ENCODE measurements around the gene SERINC4.
"Not testable (repeated sequence)": the region's sequence is repeated elsewhere in the genome, so short reads cannot be mapped to it uniquely, and the experiment has no call there.

SERINC4 gene

DNA sequence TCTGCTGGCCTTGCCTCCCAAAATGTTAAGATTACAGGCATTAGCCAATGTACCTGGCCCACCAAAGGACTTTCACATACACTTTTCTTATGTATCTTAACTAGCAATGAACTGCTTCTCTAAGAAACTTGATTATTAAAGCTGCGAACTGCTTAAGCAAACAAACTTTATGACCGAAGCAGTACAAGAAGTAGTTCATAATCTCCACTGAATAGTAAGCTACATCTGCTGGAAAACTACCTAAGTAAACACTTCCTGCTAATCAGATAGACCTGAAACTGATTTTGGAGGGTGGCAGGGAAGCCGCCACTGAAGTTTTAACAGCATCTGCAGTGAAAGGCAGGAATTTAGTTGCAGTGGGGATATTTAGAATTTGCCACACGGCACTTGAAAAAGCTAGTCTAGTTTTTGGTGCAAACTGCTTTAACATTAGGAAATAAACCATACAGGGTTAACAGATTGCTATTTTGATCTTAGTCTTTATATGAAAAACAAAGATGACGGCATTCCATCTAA lies 8.5 kb upstream of the SERINC4 start:
- TF ChIP-seq ELF4 (IDR thresholded peaks at IDR 0.05): no peak
- TF ChIP-seq FOXM1 (IDR thresholded peaks at IDR 0.05; ENCODE audit: borderline replicate concordance): no peak
- no peak for TF ChIP-seq LEF1 (IDR thresholded peaks at IDR 0.05; ENCODE audit: borderline replicate concordance)
- TF ChIP-seq CTBP1 (IDR thresholded peaks at IDR 0.05; ENCODE audit: borderline replicate concordance): no peak
- no peak for TF ChIP-seq FOXA1 (IDR thresholded peaks at IDR 0.05)
- TF ChIP-seq NFRKB (IDR thresholded peaks at IDR 0.05): no peak
- TF ChIP-seq ZNF384 (IDR thresholded peaks at IDR 0.05): no peak
- TF ChIP-seq ARNT (IDR thresholded peaks at IDR 0.05): no peak
- TF ChIP-seq HDGF (IDR thresholded peaks at IDR 0.05; ENCODE audit: borderline replicate concordance): no peak
- TF ChIP-seq SP1 (IDR thresholded peaks at IDR 0.05): no peak
- TF ChIP-seq TARDBP (IDR thresholded peaks at IDR 0.05): no peak
- TF ChIP-seq FOXK2 (IDR thresholded peaks at IDR 0.05): no peak
- no peak for TF ChIP-seq SUZ12 (IDR thresholded peaks at IDR 0.05)
- TF ChIP-seq L3MBTL2 (conservative IDR thresholded peaks at IDR 0.05): no peak
- TF ChIP-seq BHLHE40 (IDR thresholded peaks at IDR 0.05; ENCODE audit: borderline replicate concordance): no peak
- TF ChIP-seq, protein P1, sequence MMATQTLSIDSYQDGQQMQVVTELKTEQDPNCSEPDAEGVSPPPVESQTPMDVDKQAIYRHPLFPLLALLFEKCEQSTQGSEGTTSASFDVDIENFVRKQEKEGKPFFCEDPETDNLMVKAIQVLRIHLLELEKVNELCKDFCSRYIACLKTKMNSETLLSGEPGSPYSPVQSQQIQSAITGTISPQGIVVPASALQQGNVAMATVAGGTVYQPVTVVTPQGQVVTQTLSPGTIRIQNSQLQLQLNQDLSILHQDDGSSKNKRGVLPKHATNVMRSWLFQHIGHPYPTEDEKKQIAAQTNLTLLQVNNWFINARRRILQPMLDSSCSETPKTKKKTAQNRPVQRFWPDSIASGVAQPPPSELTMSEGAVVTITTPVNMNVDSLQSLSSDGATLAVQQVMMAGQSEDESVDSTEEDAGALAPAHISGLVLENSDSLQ (IDR thresholded peaks at IDR 0.05): no peak
- no peak for DNase-seq (ENCODE audit: extremely low spot score)
- ChIA-PET POLR2A (interaction anchor here (0.9 kb wide), 1 partner anchor 8 kb away, joined by 6 read pairs; the partner anchor contains the start of genes HYPK and SERINC4), CTCF (no interaction called here)

DNA sequence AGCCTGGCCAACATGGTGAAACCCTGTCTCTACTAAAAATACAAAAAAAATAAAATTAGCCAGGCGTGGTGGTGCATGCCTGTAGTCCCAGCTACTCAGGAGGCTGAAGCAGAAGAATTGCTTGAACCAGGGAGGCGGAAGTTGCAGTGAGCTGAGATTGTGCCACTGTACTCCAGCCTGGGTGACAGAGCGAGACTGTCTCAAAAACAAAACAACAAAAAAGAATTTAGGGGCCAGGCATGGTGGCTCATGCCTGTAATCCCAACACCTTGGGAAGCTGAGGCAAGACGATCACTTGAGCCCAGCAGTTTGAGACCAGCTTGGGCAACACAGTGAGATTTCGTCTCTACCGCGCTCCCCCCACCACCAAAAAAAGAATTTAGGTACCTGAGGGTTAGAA lies 2.7 kb upstream of the SERINC4 start:
- CTCF ChIA-PET; DNase-seq (ENCODE audit: extremely low spot score): not testable (repeated sequence)
- POLR2A ChIA-PET: interaction anchor here (4.5 kb wide), 1 partner anchor 22 kb away, joined by 25 read pairs; the partner anchor contains the start of gene MFAP1

DNA sequence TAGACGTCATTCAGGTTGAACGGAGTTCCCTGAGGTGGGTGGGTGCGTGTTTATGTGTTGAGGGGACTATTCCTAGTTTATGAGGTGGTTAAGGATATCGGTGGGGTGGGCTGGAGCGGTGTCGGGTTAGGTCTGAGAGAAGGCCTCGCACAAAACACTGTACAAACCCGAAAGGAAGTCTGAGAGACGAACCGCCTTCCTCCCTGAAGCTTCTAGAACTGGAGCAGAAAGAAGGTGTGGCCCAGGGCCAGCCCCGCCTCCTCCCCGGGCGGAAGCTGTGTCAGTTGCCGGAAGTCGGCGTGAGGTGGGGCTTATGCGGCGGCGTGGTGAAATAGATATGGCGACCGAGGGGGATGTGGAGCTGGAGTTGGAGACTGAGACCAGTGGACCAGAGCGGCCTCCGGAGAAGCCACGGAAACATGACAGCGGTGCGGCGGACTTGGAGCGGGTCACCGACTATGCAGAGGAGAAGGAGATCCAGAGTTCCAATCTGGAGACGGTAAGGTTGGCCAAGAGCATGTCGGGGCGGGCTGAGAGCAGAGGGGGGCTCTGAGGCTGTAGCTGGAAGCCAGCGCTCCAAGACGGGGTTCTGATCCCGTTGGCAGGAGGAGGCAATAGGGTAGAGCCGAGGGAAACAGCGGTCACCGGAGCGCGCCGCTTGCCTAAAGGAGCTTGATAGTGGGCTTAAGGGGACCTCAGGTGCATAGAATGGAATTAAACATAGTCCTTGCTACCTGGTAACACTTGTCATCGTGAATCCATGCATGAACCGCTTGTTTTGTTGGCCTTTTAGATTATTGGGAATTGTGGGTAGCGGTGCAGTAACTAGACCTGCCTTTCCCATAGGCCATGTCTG lies 494 bp upstream of the SERINC4 start, which contains the start of gene HYPK:
Gene HYPK (plus strand): TSS at position 314 of the 856 bp plus-strand sequence. CDS start 24 bp downstream, at position 338.
- POLR2A ChIA-PET: interaction anchor here (0.8 to 4.5 kb wide), 11 partner anchors 8 to 392 kb away, joined by 3 to 25 read pairs (median 6); partner anchors contain the start of genes ELL3 and MFAP1
- CTCF ChIA-PET: interaction anchor here (0.7 to 1.0 kb wide), 2 partner anchors 24 to 432 kb away, joined by 3 to 4 read pairs; no protein-coding TSS in a partner anchor
- DNase-seq (ENCODE audit: extremely low spot score): peak; percentile 70
- TF ChIP-seq L3MBTL2 (conservative IDR thresholded peaks at IDR 0.05) (0 out of 2 replicates have a peak, but pooled peaks have one; percentile 13), ELF4 (IDR thresholded peaks at IDR 0.05) (peak; percentile 46; the same call in 1 of the 2 replicates), SUZ12 (IDR thresholded peaks at IDR 0.05) (no peak)

DNA sequence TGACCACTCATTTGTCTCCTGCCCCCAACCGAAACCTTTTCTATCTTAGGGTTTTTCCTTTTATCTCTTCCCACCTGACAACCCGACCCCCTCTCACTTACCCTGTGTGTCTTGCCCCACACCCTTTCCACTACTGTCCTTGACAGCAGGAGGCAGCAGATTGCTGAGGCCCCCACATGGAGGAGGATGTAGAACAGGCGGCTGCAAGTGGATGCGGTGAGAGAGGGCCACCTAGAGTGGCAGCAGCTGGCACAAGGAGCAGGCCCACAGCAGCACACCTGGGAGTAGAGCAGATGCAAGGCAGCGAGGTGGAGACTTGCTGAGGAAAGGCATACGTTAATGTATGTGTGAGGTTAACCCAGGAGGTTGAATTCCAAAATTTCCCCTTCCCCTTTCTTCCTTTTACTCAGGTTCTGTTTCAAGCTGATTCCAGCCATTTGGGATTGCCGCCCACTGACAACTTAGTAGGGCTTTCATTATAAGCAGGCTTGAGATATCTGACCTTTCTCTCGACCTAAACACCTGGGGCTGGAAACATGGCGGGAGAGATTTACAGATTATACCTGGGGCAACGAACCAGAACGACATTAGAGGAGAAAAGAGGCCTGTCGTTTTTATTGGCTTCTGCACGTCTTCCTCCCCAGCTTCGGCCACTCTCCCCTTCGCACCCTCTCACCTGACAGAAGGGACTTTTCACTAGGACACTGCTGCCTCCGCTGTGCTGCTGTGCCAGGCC lies 643 bp downstream of the SERINC4 start:
- TF ChIP-seq FOXA1 (IDR thresholded peaks at IDR 0.05) (no peak), BHLHE40 (IDR thresholded peaks at IDR 0.05; ENCODE audit: borderline replicate concordance) (no peak), LEF1 (IDR thresholded peaks at IDR 0.05; ENCODE audit: borderline replicate concordance) (no peak), SUZ12 (IDR thresholded peaks at IDR 0.05) (no peak), HDGF (IDR thresholded peaks at IDR 0.05; ENCODE audit: borderline replicate concordance) (no peak), L3MBTL2 (conservative IDR thresholded peaks at IDR 0.05) (no peak), FOXM1 (IDR thresholded peaks at IDR 0.05; ENCODE audit: borderline replicate concordance) (no peak), ZNF384 (IDR thresholded peaks at IDR 0.05) (no peak), ELF4 (IDR thresholded peaks at IDR 0.05) (no peak), NFRKB (IDR thresholded peaks at IDR 0.05) (no peak), ARNT (IDR thresholded peaks at IDR 0.05) (no peak), CTBP1 (IDR thresholded peaks at IDR 0.05; ENCODE audit: borderline replicate concordance) (no peak), FOXK2 (IDR thresholded peaks at IDR 0.05) (no peak), TARDBP (IDR thresholded peaks at IDR 0.05) (no peak), SP1 (IDR thresholded peaks at IDR 0.05) (no peak)
- TF ChIP-seq, protein P1 (IDR thresholded peaks at IDR 0.05): no peak
- ChIA-PET CTCF (no interaction called here), POLR2A (interaction anchor here (0.8 to 2.6 kb wide), 5 partner anchors 9 to 25 kb away, joined by 3 to 11 read pairs (median 10); partner anchors contain the start of genes ELL3 and MFAP1)
- DNase-seq (ENCODE audit: extremely low spot score): no peak

DNA sequence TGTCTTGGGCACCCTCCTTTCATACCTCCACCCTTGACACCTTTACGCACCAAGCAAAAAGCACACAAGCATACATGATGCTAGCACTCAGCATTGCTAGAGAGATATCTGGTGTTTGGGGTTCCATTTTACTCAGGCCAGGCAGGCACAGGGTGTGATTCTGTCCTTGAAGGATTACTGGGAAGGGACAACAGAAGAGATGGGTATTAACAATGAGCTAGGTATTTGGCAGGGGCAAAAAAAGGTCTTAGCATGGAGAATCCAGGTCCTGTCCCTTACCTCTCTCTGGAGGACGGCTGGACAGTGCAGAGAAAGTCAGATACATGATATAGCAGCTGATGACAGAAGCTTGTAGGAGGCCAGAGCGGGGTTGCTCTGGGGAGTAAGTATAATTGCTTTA lies 3.5 kb downstream of the SERINC4 start:
- ChIA-PET CTCF (no interaction called here), POLR2A (interaction anchor here (0.6 to 1.5 kb wide), 3 partner anchors 14 to 28 kb away, joined by 3 to 5 read pairs (median 3); partner anchors contain the start of genes ELL3 and MFAP1)
- DNase-seq (ENCODE audit: extremely low spot score): no peak
- TF ChIP-seq, protein P1 (IDR thresholded peaks at IDR 0.05): no peak
- TF ChIP-seq SUZ12 (IDR thresholded peaks at IDR 0.05): no peak
- TF ChIP-seq LEF1 (IDR thresholded peaks at IDR 0.05; ENCODE audit: borderline replicate concordance): no peak
- no peak for TF ChIP-seq SP1 (IDR thresholded peaks at IDR 0.05)
- TF ChIP-seq BHLHE40 (IDR thresholded peaks at IDR 0.05; ENCODE audit: borderline replicate concordance): no peak
- TF ChIP-seq FOXM1 (IDR thresholded peaks at IDR 0.05; ENCODE audit: borderline replicate concordance): no peak
- TF ChIP-seq HDGF (IDR thresholded peaks at IDR 0.05; ENCODE audit: borderline replicate concordance): no peak
- no peak for TF ChIP-seq ARNT (IDR thresholded peaks at IDR 0.05)
- no peak for TF ChIP-seq CTBP1 (IDR thresholded peaks at IDR 0.05; ENCODE audit: borderline replicate concordance)
- no peak for TF ChIP-seq L3MBTL2 (conservative IDR thresholded peaks at IDR 0.05)
- TF ChIP-seq FOXA1 (IDR thresholded peaks at IDR 0.05): no peak
- no peak for TF ChIP-seq NFRKB (IDR thresholded peaks at IDR 0.05)
- TF ChIP-seq ELF4 (IDR thresholded peaks at IDR 0.05): no peak
- no peak for TF ChIP-seq ZNF384 (IDR thresholded peaks at IDR 0.05)
- TF ChIP-seq FOXK2 (IDR thresholded peaks at IDR 0.05): no peak

All from HEK293T (cell line).